DND-41 (cell line): ENCODE results near the gene RAPGEF2.

Experiments used
- CTCF ChIP-seq: IDR thresholded peaks from 2 replicates; pipeline ENCODE4 v1.5.1; 2012; ENCODE audit warnings: borderline replicate concordance, low read length, moderate library complexity, mild to moderate bottlenecking; ENCODE audit not compliant: poor library complexity, severe bottlenecking; ENCODE audit errors: extremely low read depth
- EZH2 ChIP-seq: IDR thresholded peaks from 3 replicates; pipeline ENCODE4 v1.6.1; 2012; ENCODE audit warnings: borderline replicate concordance, low read depth, mild to moderate bottlenecking, moderate library complexity, low read length, inconsistent platforms; ENCODE audit not compliant: severe bottlenecking

GRCh38 chr4:159308566-159309340, 205.9 kb downstream of the RAPGEF2 start:
- TF ChIP-seq CTCF = no peak
- no peak for TF ChIP-seq EZH2
